Activated CD4-positive, alpha-beta T cell treated with anti-CD3 and anti-CD28 coated beads, Interleukin-2, amount 50 U/mL, for 16 hours (primary cell): ENCODE data around the gene SCFD1.
"Not testable (repeated sequence)": the region's sequence is repeated elsewhere in the genome, so short reads cannot be mapped to it uniquely, and the experiment has no call there.

Experiments used
- DNase-seq: peaks from one replicate; pipeline ENCODE4 v3.0.0-alpha.2; 2020

Gene SCFD1, protein sequence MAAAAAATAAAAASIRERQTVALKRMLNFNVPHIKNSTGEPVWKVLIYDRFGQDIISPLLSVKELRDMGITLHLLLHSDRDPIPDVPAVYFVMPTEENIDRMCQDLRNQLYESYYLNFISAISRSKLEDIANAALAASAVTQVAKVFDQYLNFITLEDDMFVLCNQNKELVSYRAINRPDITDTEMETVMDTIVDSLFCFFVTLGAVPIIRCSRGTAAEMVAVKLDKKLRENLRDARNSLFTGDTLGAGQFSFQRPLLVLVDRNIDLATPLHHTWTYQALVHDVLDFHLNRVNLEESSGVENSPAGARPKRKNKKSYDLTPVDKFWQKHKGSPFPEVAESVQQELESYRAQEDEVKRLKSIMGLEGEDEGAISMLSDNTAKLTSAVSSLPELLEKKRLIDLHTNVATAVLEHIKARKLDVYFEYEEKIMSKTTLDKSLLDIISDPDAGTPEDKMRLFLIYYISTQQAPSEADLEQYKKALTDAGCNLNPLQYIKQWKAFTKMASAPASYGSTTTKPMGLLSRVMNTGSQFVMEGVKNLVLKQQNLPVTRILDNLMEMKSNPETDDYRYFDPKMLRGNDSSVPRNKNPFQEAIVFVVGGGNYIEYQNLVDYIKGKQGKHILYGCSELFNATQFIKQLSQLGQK

GRCh38 chr14:30621940-30622830, at the start of gene SCFD1:
TSS of gene SCFD1 (plus strand) at chr14:30622319. CDS start at chr14:30622339, 20 bp downstream.
- peak; percentile 95 for DNase-seq

DNA sequence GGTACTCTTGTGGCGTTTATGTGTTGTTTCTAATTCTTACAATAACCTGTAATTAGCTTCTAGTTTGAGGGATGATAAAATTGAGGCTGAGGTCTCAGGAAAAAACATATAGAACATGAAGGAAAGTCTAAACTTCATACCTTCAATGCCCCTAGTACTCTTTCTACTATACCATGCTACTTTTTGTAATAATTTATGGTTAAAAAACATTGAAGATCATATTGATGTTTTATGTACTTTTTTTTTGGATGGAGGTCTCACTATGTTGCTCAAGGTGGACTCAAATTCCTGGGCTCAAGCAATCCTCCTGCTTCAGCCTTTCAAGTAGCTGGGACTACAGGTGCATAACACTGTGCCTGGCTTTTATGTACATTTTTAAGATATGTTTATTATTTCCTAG, 49.3 kb upstream of the SCFD1 start:
- no peak for DNase-seq

GRCh38 chr14:30573226-30573814, 48.8 kb upstream of the SCFD1 start:
- DNase-seq, result no peak

DNA sequence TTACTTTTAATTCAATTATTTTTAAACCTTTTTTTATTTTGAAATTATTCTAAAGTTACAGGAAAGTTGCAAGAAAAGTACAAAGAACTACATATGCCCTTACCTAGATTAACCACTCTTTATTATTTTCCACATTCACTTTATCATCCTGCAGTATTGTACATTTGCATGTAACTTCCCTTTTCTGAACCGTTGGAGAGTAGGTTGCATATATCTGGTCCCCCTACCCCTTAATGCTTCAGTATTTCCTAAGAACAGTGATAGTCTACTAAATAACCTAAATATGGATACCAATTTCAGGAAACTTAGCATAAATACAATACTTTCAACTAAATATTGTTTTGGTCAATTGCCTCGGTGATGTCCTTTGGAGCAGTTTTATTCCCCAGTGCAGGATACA, 48.2 kb upstream of the SCFD1 start:
- DNase-seq, result no peak

GRCh38 chr14:30574777-30575176, 47.3 kb upstream of the SCFD1 start:
- not testable (repeated sequence) for DNase-seq

DNA sequence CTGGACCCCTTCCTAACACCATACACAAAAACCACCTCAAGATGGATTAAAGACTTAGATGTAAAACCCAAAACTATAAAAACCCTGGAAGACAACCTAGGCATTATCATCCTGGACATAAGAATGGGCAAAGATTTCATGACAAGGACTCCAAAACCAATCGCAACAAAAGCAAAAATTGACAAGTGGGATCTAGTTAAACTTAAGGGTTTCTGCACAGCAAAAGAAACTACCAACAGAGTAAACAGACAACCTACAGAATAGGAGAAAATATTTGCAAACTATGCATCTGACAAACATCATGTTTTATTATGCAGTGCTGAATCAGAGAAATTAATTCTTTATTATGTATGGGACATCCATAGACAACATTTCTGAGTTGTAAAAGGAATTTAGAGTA, 45.8 kb upstream of the SCFD1 start:
- DNase-seq, result not testable (repeated sequence)

GRCh38 chr14:30580616-30581282, 41.4 kb upstream of the SCFD1 start:
- no peak for DNase-seq

- no peak for DNase-seq
These were observed 40.9 kb upstream of the SCFD1 start for GRCh38 chr14:30581283-30581625.

GRCh38 chr14:30582376-30582775, 39.7 kb upstream of the SCFD1 start:
- no peak for DNase-seq

DNA sequence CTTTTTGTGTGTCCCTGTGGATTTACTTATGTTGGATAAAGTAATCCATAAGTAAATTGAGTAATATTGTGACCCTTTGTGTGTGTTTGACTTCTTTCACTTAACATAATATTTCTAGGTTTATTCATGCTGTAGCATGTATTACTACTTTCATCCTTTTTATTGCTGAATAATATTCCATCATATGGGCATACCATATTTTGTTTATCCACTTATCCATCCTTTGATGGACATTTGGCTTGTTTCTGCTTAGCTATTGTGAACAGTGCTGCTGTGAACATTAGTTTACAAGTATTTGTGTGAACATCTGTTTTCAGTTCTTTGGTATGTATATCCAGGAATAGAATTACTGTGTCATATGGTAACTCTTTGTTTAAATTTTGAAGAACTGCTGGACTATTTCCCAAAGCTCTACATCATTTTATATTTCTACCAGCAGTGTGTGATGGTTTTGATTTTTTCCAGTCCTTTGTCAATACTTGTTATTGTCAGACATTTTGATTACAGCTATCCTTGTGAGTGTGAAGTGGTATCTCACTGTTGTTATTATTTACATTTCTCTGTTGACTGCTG, 38.0 kb upstream of the SCFD1 start:
- DNase-seq, result no peak

DNA sequence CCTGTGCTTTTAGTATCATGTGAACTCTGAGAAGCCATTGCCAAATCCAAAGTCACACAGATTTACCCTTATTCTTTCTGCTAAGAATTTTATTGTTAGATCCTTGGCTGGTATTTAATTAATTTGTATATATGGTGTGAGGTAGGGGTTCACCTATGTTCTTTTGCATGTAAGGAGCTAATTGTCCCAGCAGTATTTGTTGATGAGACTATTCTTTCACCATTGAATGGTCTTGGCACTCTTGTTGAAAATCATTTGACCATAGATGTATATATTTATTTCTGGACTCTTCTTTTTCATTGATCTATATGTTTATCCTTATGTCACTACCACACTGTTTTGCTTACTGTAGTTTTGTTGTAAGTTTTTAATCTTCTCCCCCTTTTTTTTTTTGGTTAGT, 36.9 kb upstream of the SCFD1 start:
- no peak for DNase-seq

- DNase-seq, result peak; percentile 24
These were observed 35.0 kb upstream of the SCFD1 start for GRCh38 chr14:30587141-30587540.

DNA sequence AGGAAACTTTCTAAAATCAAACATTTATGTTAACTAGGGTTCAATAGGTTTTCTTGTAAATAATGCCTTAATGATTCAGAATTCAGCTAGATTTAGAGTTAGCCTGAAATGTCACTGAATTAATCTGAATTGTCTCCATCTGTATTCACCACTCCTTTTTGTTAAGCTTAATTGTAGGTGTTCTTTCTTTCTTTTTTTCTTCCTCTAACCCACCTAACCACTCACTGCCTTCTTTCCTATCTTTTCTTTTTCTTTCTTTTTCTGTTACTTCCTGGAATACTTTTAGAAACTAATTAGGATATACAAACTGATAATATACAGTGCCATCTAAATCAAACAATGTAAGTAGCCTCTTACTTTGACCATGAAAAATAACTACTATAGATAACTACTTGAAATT, 33.2 kb upstream of the SCFD1 start:
- DNase-seq, result no peak

GRCh38 chr14:30596935-30597334, 25.2 kb upstream of the SCFD1 start:
- no peak for DNase-seq

DNA sequence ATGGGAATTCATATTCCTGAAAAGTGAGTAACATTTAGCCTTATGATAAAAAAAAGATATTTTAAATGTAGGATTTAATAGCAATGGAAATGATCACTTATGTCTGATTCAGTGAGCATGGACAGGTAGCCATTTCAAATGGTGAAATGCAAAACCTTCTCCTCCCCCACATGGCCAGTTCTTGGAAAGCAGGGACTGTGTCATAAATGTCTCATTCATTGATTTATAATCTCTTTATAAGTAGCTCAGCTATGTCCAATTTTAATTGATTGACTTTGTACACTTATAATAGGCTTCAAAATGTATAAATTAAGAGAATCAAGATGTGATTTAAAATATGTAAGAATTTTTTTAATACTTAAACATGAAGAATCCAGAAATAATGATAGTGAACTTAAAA, 24.6 kb upstream of the SCFD1 start:
- DNase-seq, result no peak

DNA sequence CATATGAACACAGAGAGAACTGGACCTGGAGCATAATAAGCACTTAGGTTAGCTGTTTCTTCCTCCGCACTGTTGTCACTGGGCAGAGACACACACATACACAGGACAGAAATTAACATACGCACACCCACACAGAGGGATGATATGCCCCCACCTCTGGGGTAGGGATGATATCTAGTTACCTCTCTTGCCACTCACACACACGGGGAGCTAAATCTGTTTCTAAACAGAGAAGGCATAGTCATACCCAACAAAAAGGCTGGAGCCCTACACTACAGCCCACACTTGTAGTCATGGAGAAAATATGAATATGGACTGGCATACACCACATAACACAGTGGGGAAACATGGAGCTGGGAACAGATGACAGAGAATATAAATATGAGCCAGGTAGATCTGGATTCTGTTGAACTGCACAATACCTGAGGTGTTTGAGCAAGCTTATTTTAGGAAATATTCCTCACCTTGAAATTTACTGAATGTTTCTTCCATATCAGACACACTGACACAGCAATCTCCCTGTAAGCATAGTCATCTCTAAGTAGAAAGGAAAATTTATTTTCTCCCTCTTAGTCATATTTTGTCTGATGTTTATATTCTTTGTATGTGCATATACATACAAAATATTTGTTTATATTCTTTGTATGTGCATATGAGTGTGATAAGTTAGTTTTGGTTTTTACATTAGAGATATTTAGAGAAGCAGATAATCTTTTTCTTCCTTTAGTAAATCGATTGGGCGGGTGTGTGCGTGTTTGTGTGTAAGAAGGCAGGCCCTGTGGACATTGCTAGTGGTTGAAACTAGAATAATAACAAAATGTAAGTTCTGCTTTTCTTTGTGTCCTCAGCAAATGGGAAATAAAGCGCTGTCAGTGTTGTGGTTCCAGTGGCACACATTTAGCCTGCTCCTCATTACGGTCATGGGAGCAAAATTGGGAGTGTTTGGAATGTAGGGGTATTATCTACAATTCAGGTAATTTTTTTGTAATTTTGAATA, 20.9 kb upstream of the SCFD1 start:
- DNase-seq, result no peak

DNA sequence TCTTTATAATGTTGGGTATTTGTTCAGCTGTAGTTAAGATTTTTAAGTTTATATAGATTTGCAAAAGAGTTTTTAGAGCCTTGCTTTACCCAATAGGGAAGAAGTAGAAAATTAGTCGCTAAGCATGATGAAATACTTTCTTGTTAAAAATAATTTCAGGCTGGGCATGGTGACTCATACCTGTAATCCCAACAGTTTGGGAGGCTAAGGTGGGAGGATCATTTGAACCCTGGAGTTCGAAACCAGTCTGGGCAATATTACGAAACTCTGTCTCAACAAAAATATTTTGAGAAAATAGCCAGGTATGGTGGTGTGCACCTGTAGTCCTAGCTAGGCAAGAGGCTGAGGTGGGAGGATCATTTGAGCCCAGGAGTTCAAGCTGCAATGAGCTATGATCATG, 18.7 kb upstream of the SCFD1 start:
- no peak for DNase-seq

DNA sequence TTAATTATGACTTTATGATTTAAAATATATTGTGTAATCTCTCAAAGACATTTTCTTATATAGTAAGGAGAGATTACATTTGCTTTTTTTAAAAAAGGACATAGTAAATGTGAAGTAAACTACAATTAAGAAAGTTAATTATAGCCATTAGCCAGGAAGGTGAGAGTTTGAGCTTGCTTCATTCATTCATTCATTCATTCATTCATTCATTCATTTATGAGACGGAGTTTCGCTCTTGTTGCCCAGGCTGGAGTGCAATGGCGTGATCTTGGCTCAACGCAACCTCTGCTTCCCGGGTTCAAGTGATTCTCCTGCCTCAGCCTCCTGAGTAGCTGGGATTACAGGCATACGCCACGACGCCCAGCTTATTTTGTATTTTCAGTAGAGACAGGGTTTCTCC, 17.4 kb upstream of the SCFD1 start:
- DNase-seq, result not testable (repeated sequence)

- DNase-seq, result no peak
These were observed 14.9 kb upstream of the SCFD1 start for GRCh38 chr14:30607156-30607780.

DNA sequence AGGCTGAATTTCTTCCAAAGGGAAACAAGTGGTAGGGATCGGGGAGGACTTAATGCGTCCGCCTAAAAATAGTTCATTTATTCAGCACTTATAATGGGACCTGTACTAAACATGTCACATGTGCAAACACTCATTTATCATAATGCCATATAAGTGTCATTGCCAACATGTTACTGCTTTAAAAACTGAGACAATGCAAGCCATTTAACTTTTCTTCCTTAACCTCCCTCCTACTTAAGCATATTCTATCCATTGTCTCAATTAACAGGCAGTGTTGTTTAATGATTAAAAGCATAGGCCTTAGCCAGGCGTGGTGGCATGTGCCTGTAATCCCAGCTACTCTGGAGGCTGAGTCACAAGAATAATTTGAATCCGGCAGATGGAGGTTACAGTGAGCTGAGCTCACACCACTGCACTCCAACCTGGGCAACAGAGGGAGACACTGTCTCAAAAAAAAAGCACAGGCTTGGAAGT, 13.5 kb upstream of the SCFD1 start:
- no peak for DNase-seq
